AG10803 (cell line): ENCODE results near the gene B2M.

ENCODE experiments used
- DNase-seq: peaks from one replicate; pipeline ENCODE4 v3.0.0; 2010; ENCODE audit warnings: low read depth
- H3K4me3 ChIP-seq: 2 replicates; pipeline ENCODE4 v1.5.1; 2011; ENCODE audit warnings: mild to moderate bottlenecking, low read length, control low read depth
- TF ChIP-seq, protein P1 (sequence below): conservative IDR thresholded peaks from 2 replicates; pipeline ENCODE4 v1.5.1; 2011; ENCODE audit warnings: mild to moderate bottlenecking, low read length, control low read depth, inconsistent platforms

The B2M gene

GRCh38 chr15:44753345-44753744, 42.0 kb downstream of the B2M start:
- no peak for DNase-seq
- TF ChIP-seq, protein P1, sequence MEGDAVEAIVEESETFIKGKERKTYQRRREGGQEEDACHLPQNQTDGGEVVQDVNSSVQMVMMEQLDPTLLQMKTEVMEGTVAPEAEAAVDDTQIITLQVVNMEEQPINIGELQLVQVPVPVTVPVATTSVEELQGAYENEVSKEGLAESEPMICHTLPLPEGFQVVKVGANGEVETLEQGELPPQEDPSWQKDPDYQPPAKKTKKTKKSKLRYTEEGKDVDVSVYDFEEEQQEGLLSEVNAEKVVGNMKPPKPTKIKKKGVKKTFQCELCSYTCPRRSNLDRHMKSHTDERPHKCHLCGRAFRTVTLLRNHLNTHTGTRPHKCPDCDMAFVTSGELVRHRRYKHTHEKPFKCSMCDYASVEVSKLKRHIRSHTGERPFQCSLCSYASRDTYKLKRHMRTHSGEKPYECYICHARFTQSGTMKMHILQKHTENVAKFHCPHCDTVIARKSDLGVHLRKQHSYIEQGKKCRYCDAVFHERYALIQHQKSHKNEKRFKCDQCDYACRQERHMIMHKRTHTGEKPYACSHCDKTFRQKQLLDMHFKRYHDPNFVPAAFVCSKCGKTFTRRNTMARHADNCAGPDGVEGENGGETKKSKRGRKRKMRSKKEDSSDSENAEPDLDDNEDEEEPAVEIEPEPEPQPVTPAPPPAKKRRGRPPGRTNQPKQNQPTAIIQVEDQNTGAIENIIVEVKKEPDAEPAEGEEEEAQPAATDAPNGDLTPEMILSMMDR, result no peak
- no peak overlapping the region for H3K4me3 ChIP-seq

GRCh38 chr15:44763187-44763586, 51.9 kb downstream of the B2M start:
- no peak overlapping the region for H3K4me3 ChIP-seq
- DNase-seq, result no peak
- TF ChIP-seq, protein P1, result no peak

DNA sequence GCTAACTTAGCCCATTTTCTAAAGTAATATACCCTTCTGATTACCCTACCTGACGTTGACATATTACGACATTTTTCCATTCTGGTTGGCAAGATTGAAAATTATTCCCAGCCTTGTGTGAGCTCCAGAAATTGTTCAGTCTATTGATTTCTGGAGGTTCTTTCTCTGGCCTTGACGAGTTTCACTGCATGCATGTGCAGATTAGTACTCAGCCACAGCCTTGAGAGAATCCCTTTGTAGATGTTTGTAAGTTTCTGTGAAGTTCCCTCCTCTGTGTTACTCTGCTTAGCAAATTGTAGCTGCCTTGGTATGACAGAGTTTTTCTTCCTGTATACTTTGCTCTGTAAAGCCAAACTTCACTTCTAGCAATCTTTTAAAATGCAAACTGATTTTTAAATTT, 52.5 kb downstream of the B2M start:
- no peak for DNase-seq
- TF ChIP-seq, protein P1, result no peak
- H3K4me3 ChIP-seq, result no peak overlapping the region

DNA sequence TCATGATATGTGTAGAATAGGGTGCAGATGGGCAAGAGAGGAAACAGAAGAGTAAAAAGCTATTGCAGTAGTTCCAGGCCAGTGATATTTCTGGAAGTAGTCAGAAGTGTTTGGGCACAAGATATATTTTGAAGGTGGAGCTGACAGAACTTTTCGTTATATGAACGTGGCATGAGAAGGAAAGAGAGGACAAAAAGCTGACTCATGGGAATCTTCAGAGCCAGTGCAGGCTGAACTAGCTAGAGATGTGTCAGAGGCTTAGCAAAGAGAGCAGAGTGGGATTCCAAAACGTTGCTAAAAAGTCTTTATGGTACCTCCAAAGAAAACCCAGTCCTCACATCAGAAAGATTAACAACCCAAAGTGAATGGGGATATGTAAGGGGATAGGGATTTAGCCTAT, 53.7 kb downstream of the B2M start:
- TF ChIP-seq, protein P1, result no peak
- DNase-seq, result no peak
- no peak overlapping the region for H3K4me3 ChIP-seq
